ENCODE results near the gene CEP83. TPM values are rescaled to one million over a fixed set of nuclear protein-coding genes. Genes with fewer than 3 reads are reported as not detected.

The CEP83 gene, protein sequence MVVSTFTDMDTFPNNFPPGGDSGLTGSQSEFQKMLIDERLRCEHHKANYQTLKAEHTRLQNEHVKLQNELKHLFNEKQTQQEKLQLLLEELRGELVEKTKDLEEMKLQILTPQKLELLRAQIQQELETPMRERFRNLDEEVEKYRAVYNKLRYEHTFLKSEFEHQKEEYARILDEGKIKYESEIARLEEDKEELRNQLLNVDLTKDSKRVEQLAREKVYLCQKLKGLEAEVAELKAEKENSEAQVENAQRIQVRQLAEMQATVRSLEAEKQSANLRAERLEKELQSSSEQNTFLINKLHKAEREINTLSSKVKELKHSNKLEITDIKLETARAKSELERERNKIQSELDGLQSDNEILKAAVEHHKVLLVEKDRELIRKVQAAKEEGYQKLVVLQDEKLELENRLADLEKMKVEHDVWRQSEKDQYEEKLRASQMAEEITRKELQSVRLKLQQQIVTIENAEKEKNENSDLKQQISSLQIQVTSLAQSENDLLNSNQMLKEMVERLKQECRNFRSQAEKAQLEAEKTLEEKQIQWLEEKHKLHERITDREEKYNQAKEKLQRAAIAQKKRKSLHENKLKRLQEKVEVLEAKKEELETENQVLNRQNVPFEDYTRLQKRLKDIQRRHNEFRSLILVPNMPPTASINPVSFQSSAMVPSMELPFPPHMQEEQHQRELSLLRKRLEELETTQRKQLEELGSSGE
- total RNA-seq (1 to 10 TPM; 6.5 to 8.4 (median 7.5) TPM), polyA plus RNA-seq (1 to 10 TPM; 3.4 to 5.6 (median 4.2) TPM)
- long read RNA-seq, donor 1, partial matches to known transcripts = 3 of 6 reads
- long read RNA-seq, donor 1, other reads (novel, unspliced or antisense) = 1 of 6 reads
- long read RNA-seq, donor 2, transcript CEP83-201 (16 exons, 3,130 nt) = major isoform, 5 of 15 reads
- long read RNA-seq, donor 2, partial matches to known transcripts = 4 of 15 reads
- long read RNA-seq, donor 2, other reads (novel, unspliced or antisense) = 5 of 15 reads

DNA sequence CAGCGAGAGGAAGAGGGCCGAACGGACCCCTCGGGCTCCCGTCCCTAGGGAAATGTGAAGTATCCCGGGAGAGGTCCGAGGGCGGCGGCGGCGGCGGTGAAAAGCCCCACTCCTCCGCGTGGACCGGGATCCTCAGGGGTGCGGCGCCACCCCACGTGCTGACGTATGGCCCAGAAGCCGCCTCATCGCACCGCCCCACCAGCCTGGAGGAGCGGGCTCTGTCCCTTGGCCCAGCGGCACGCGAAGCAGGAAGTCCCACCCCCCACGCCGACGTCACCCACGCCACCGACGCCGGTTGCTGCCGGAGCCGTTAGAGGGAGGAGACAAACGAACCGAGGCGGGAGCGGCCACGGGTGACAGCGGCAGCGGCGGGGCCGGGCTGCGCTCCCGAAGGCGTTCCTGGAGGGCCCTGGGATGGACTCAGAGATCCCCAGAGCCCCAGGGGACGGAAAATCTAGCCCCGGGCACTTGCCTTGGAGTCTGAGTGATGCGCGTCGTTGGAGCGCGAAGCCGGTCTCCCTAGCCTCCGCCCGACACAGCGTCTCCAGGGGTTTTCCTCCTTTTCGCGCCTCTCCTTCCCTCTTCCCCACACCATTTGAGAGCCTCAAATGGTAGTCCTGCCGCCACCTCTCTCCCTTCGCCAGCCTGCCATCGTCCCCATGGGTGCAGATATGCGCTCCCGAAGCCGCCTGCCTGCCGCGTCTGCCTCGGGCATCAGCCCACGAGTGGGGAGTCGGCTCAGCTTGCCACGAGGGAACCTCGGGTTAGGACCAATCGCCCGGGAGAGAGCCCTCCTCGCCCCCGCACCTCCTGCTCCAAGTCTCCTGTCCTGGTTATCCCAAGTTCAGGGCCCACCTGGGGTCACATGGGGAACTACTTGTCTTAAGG lies at the start of gene CEP83:
CEP83 (minus strand) TSS at position 140 of the 888 bp plus-strand sequence. CDS start 47,377 bp downstream, outside the sequence.
- TF ChIP-seq, protein P1, sequence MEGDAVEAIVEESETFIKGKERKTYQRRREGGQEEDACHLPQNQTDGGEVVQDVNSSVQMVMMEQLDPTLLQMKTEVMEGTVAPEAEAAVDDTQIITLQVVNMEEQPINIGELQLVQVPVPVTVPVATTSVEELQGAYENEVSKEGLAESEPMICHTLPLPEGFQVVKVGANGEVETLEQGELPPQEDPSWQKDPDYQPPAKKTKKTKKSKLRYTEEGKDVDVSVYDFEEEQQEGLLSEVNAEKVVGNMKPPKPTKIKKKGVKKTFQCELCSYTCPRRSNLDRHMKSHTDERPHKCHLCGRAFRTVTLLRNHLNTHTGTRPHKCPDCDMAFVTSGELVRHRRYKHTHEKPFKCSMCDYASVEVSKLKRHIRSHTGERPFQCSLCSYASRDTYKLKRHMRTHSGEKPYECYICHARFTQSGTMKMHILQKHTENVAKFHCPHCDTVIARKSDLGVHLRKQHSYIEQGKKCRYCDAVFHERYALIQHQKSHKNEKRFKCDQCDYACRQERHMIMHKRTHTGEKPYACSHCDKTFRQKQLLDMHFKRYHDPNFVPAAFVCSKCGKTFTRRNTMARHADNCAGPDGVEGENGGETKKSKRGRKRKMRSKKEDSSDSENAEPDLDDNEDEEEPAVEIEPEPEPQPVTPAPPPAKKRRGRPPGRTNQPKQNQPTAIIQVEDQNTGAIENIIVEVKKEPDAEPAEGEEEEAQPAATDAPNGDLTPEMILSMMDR (IDR thresholded peaks at IDR 0.05) = no peak
- WGBS, 3 donors = 1% methylated on average over 72 to 77 of the region's 77 CpGs
- DNase-seq (peak; percentile 97 to 98), ATAC-seq (peak; percentile 98 to 100 (median 100))
- Histone ChIP-seq H3K4me1 (peaks cover 8% of the 10 kb centered on the region), H3K4me3 (peak within 1 kb of the TSS; percentile 77), H3K27me3 (ENCODE audit: insufficient read depth in 3 of 3, low read length in 2 of 3) (no peaks in the 10 kb centered on the region), H3K36me3 (ENCODE audit: insufficient read depth in 1 of 2, low read depth in 1 of 2) (peaks cover 0 to under 1% of the 10 kb centered on the region in 2 donors), H3K27ac (peak within 1 kb of the TSS; percentile 87), H3K9me3 (no peaks in the 10 kb centered on the region)
- intact Hi-C loops (cut with DNase I) = no loop called here

DNA sequence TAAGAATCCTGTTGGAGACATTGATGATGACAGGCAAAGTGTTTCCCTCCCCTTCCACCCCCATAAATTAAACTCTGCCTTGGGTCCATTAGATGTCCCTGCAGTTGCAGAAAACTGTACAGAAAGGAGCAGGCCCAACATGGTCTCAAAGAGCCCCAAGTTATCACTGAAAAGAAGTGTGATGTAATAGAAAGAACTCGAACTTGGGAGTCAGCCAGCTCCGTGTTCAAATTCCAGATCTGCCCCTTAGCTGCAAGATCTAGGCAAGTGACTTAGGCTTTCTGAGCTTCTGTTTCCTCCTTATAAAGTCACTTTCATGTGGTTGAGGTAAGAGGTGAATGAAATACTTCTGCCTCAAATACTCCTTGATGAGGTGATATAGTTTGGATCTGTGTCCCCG lies 49.6 kb upstream of the CEP83 start:
- no peak for DNase-seq
- H3K4me1 ChIP-seq = no peaks in the 10 kb centered on the region
- intact Hi-C loops (cut with DNase I) = no loop called here
- no peak for ATAC-seq
- no peaks in the 10 kb centered on the region for H3K9me3 ChIP-seq
- no peak overlapping the region for H3K4me3 ChIP-seq
- no peak overlapping the region for H3K27ac ChIP-seq
- TF ChIP-seq, protein P1 (IDR thresholded peaks at IDR 0.05) = no peak
- H3K36me3 ChIP-seq (ENCODE audit: insufficient read depth in 1 of 2, low read depth in 1 of 2) = no peaks in the 10 kb centered on the region
- no peaks in the 10 kb centered on the region for H3K27me3 ChIP-seq (ENCODE audit: insufficient read depth in 3 of 3, low read length in 2 of 3)
- WGBS, 3 donors = 74 to 85% (median 79%) methylated on average over 3 of the region's 3 CpGs

DNA sequence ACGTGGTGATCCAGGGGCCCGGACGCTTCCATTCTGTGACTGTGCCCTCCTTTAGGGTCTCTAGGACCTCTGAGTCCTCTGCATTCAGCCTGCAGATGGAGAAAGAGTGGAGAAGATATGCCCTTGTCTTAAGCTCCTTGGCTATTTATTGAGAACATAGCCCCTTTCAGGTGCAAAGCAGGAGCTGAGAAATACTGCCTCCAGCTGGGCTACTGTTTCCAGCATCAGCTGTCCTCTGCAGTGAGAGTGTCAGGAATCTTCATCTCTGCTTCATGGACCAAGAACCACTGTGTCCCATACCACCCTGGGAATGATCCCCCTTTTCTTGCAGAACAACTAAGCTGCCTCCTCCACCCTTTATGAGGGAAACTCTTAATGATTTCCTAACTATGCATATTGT lies 47.8 kb upstream of the CEP83 start:
- 88 to 94% (median 93%) methylated on average over 3 of the region's 3 CpGs for WGBS, 3 donors
- H3K27me3 ChIP-seq (ENCODE audit: insufficient read depth in 3 of 3, low read length in 2 of 3) = no peaks in the 10 kb centered on the region
- no peak overlapping the region for H3K27ac ChIP-seq
- no peaks in the 10 kb centered on the region for H3K4me1 ChIP-seq
- ATAC-seq (no peak), DNase-seq (no peak)
- intact Hi-C loops (cut with DNase I) = no loop called here
- H3K4me3 ChIP-seq = no peak overlapping the region
- H3K36me3 ChIP-seq (ENCODE audit: insufficient read depth in 1 of 2, low read depth in 1 of 2) = no peaks in the 10 kb centered on the region
- TF ChIP-seq, protein P1 (IDR thresholded peaks at IDR 0.05) = no peak
- H3K9me3 ChIP-seq = no peaks in the 10 kb centered on the region

- no peak overlapping the region for H3K4me3 ChIP-seq
- no peaks in the 10 kb centered on the region for H3K9me3 ChIP-seq
- ATAC-seq (no peak), DNase-seq (no peak)
- WGBS, 3 donors = 89 to 94% (median 90%) methylated on average over 1 of the region's 1 CpG
- H3K4me1 ChIP-seq = no peaks in the 10 kb centered on the region
- TF ChIP-seq, protein P1 (IDR thresholded peaks at IDR 0.05) = no peak
- no peaks in the 10 kb centered on the region for H3K36me3 ChIP-seq (ENCODE audit: insufficient read depth in 1 of 2, low read depth in 1 of 2)
- H3K27ac ChIP-seq = no peak overlapping the region
- intact Hi-C loops (cut with DNase I) = no loop called here
- peaks cover 0 to 2% (median 0%) of the 10 kb centered on the region in 3 donors for H3K27me3 ChIP-seq (ENCODE audit: insufficient read depth in 3 of 3, low read length in 2 of 3)
Observed at GRCh38 chr12:94504386-94504785, 44.7 kb upstream of the CEP83 start.

Data from psoas muscle (tissue), 8 donors.